OCI-M2 (cell line): ENCODE measurements around the gene TMPRSS3.

Source experiments
- DNase-seq: peaks from one replicate; lab custom pipeline; 2025; ENCODE audit not compliant: unreplicated experiment; lab: John Stamatoyannopoulos, UW

The TMPRSS3 gene

GRCh38 chr21:42429021-42429420 is 33.2 kb upstream of the TMPRSS3 start:
- DNase-seq: no peak

- no peak for DNase-seq
These were observed 32.1 kb upstream of the TMPRSS3 start for GRCh38 chr21:42427809-42428419.

- DNase-seq: no peak
These were observed 31.1 kb upstream of the TMPRSS3 start for GRCh38 chr21:42426876-42427480.

GRCh38 chr21:42426424-42426823 is 30.6 kb upstream of the TMPRSS3 start:
- DNase-seq: no peak

DNA sequence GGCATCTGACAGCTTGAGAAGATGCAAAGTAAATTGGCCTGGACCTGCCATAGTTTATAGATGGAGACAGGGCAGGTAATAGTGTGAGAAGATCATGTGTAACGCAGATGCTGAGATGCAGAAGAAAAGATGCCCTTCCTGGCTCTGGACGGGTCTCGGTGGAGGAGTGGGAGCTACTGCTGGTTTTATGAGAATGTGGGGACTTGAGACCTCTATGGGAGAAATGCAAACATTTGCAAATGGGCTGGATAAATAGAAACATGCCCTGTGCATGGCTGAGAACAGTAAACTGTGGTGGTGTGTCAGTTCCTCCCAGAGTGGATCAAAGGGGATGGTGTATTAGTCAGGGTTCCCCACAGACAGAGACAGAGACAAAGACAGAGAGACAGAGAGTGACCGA is 29.7 kb upstream of the TMPRSS3 start:
- DNase-seq: no peak

DNA sequence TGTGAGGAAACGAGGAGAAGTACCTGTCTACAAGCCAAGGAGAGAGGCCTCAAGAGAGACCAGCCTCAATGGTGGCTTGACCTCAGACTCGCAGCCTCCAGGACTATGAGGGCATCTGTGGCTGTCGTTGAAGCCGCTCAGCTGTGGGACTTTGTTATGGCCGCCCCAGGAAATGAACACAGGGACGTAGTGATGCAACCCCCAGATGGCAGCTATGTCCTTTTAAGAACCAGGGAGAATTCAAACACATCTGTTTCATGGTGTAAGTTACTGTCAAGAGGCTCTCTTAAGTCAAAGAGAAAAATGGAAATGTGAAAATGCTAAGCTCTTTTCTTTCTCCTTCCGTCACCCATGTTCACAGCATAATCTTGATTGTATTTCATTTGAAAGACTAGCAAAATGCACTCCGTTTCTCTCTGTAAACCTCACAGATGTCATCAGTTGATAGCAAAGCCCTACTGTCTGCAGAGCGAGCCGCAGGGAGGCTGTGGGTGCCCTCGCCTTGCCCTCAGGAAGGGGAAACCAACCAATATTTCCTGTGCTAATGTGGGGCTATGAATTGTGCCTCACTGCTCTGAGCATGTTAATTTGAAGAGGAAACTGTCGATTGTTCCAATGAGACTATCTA is 29.2 kb upstream of the TMPRSS3 start:
- no peak for DNase-seq

DNA sequence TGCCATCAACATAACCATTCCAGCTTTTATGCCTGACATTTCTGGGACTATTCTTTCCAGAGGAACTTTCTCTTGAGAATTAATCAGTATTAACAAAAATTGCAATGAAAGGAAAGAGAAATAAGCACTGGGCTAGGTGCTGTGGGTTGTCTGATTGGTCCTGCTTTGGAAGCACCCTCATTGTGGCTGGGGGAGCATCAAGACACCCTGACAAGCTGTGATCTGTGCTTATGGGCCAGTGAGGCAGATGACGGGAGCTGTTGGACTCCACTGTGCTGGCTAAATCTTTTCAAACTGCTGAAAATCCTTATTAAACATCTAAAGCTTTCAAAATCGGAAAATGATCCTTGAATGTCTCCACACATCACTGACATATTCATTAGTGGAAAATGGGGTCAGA is 27.8 kb upstream of the TMPRSS3 start:
- no peak for DNase-seq

- no peak for DNase-seq
These were observed 27.4 kb upstream of the TMPRSS3 start for GRCh38 chr21:42423197-42423675.

DNA sequence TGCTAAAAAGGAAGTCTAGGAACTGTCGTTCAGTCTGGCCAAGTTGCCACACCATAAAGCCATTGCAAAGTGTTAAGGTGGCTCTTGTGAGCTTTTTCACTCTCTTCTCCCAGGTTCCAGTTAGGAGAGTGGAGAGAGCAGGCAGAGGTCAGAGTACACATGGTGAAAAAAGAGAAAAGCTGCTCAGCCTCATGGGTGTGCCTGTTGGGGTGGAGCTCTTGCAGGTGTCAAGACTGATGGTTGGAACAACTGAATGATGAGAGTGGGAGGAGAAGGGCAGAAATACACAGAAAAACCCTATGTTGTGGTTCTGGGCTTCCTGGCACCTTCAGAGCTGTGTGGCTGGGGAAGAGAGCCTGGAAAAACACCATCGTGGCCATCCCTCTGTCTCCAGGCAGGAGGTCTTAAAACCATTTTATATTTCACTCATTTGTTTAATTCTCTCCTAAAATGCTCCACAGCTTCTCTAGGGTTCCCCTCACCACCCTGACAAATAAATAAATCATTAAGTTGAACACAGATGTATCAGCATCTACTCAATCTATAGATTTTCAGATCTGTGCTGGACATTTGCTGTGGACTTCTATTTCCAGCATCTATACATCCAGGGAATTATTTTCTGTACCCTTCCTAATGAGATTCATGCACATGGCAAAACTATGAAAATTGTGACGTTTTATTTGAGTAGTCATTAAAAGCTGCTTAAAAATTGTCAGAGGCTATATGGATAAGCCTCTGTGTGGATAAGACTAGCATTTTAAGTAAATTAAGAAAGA is 25.4 kb upstream of the TMPRSS3 start:
- DNase-seq: no peak

DNA sequence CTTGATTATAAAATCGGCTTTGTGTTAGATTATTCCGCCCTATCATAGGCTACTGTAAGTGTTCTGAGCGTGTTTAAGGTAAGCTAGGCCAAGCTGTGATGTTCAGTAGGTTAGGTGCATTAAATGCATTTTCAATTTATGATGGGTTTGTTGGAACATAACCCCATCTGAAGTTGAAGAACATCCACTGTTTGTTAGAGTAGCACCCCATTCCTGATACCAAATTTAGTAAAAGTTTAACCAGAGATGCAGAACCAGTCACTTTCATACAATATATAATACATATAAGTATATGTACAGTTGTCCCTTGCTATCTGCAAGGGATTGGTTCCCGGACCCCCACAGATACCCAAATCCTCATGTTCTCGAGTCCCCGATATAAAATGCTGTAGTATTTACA is 24.0 kb upstream of the TMPRSS3 start:
- no peak for DNase-seq

GRCh38 chr21:42418886-42419285 is 23.0 kb upstream of the TMPRSS3 start:
- no peak for DNase-seq

DNA sequence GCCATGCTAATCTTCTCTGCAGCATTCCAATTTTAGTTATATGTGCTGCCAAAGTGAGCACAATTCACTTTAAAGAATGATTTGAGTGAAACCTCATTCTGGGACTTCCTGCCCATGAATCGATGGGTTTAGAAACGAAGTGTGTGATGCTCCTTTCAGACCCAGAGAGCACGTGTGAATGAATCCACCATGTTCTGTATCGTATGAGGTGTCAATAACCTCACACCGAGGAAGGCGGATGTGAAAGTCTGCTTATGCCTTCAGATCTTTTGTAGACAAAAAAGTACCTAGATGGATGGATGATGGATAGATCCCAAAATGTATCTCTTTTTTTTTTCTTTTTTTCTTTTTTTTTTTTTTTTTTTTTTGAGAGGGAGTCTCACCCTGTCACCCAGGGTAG is 21.7 kb upstream of the TMPRSS3 start:
- no peak for DNase-seq

- no peak for DNase-seq
These were observed 19.3 kb upstream of the TMPRSS3 start for GRCh38 chr21:42414928-42415769.

GRCh38 chr21:42414553-42414927 is 18.7 kb upstream of the TMPRSS3 start:
- no peak for DNase-seq

DNA sequence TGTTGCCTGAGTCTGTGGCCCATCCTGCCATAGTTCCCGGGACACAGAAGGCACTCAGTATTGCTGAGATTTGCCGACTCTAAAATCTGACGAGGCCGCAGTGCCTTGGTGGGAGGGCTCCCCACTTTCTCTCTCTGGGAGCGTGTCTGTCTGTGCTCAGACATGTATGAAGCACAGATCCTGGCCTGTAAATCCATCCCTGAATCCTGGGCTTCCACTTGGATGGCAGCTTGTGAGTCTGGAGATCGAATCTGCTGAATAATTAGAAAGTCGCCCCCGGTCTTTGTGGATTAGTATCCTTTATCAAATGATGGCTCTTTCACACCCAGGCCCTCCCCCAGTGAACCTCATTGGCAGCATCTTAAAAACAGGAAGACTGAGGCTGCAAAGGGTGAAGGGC is 18.2 kb upstream of the TMPRSS3 start:
- no peak for DNase-seq

DNA sequence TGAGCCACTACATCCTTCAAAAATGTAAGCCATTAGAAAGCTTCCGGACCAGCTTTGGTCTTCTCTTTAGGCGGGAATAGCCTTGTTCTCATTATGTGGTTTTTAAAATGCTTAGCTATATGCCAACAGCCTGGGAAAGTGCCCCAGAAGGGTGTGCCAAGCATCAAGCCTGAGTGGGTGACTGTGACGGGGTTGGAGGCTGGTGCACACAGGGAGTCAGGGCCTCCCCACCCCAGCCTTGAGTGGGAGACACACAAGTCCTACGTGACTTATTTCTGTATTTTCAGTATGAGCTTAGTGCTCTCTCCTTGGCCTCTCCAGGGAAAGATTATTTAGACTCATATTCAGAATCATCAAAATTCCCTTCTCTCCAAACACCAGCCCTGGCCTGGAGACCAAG is 17.6 kb upstream of the TMPRSS3 start:
- DNase-seq: no peak

DNA sequence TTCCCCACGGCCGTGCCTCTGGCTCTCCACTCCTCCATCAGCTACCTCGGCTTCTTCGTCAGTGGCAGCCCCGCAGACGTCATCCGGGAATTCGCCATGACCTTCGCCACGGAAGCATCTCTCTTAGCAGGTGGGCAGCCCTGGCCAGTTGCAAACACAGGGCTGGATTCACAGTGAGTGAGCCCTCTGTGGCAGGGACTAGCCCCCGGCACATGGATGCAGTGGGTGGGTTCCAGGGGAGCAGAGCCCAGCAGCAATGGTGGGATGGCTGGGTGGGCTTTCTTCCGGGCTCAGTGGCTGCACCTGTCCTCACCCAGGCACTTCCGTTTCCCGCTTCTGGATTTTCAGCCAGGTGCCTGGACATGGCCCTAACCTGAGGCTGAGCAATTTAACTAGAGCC is 17.2 kb upstream of the TMPRSS3 start:
- no peak for DNase-seq

- DNase-seq: no peak
These were observed 16.7 kb upstream of the TMPRSS3 start for GRCh38 chr21:42412636-42412933.

- no peak for DNase-seq
These were observed 16.2 kb upstream of the TMPRSS3 start for GRCh38 chr21:42411891-42412635.

- DNase-seq: no peak
These were observed 15.5 kb upstream of the TMPRSS3 start for GRCh38 chr21:42411197-42411869.
